Transverse colon (tissue), 4 donors: ENCODE results near the gene ENPP5.

ENCODE experiments used
- CTCF ChIP-seq, 5 experiments: fragments of 200-600 bp in 3 of 5; fragments of 450-650 bp in 2 of 5; sonication (generic) in 3 of 5; IDR thresholded peaks; 1 replicate in 2 of 5; 2 replicates in 3 of 5; pipeline ENCODE4 v1.5.1; 2016 to 2017; ENCODE audit warnings: antibody characterized with exemption in 5 of 5, inconsistent platforms in 3 of 5, mild to moderate bottlenecking in 2 of 5, moderate library complexity in 1 of 5
- EP300 ChIP-seq: sonication (generic); formaldehyde crosslinking; IDR thresholded peaks from one replicate; pipeline ENCODE4 v1.6.1; 2017; ENCODE audit warnings: antibody characterized with exemption, low read depth
- POLR2AphosphoS5 ChIP-seq, 3 donors: sonication (generic); formaldehyde crosslinking; IDR thresholded peaks; one replicate each; pipeline ENCODE4 v1.6.1; 2016; ENCODE audit warnings: antibody characterized with exemption in 3 of 3

GRCh38 chr6:46115634-46116033 lies 55.1 kb downstream of the ENPP5 start:
- TF ChIP-seq EP300 (no peak), CTCF (IDR thresholded peaks at IDR 0.05) (no peak), POLR2AphosphoS5 (IDR thresholded peaks at IDR 0.05) (no peak)
